Heart left ventricle (tissue), 16 donors: Measurements from ENCODE around the gene KLHL26. TPM values are rescaled to one million over a fixed set of nuclear protein-coding genes. Genes with fewer than 3 reads are reported as not detected.
"Not testable (repeated sequence)": the region's sequence is repeated elsewhere in the genome, so short reads cannot be mapped to it uniquely, and the experiment has no call there.

ENCODE experiments used
- ATAC-seq, 4 donors: fragments of 200-7000 bp; cut with Tn5 transposase; one replicate each; pipeline ENCODE4 v1.9.1; 2020 to 2022; ENCODE audit warnings: moderate library complexity in 4 of 4, mild to moderate bottlenecking in 3 of 4, moderate number of reproducible peaks in 1 of 4
- DNase-seq, 5 donors: peaks; one replicate each; pipeline ENCODE4 v3.0.0-alpha.2; 2020
- H3K27ac ChIP-seq, 12 donors: fragments of 200-600 bp; sonication (generic) in 4 of 12; one replicate each; pipeline versions ENCODE4 v1.5.0 to v1.8.0; 2016 to 2022; ENCODE audit warnings: mild to moderate bottlenecking in 2 of 12
- H3K27me3 ChIP-seq, 9 donors: fragments of 200-600 bp; sonication (generic) in 2 of 9; one replicate each; pipeline versions ENCODE4 v1.5.1 to v1.8.0; 2016 to 2022; ENCODE audit warnings: mild to moderate bottlenecking in 3 of 9
- H3K36me3 ChIP-seq, 9 donors: fragments of 200-600 bp; sonication (generic) in 2 of 9; one replicate each; pipeline versions ENCODE4 v1.5.0 to v1.8.0; 2018 to 2022; ENCODE audit warnings: mild to moderate bottlenecking in 2 of 9
- H3K4me1 ChIP-seq, 12 donors: fragments of 200-600 bp; sonication (generic) in 4 of 12; one replicate each; pipeline versions ENCODE4 v1.5.0 to v1.8.0; 2016 to 2022; ENCODE audit warnings: mild to moderate bottlenecking in 3 of 12
- H3K4me3 ChIP-seq, 12 donors: fragments of 200-600 bp; sonication (generic) in 4 of 12; one replicate each; pipeline versions ENCODE4 v1.5.0 to v1.8.0; 2017 to 2022; ENCODE audit warnings: mild to moderate bottlenecking in 9 of 12, moderate library complexity in 4 of 12
- H3K9me3 ChIP-seq, 12 donors: fragments of 200-600 bp; sonication (generic) in 4 of 12; one replicate each; pipeline versions ENCODE4 v1.5.0 to v1.8.0; 2016 to 2022; ENCODE audit warnings: mild to moderate bottlenecking in 1 of 12
- CTCF ChIP-seq, 12 donors: fragments of 200-600 bp; sonication (generic) in 4 of 12; IDR thresholded peaks; one replicate each; pipeline versions ENCODE4 v1.5.0 to v1.8.0; 2018 to 2022; ENCODE audit warnings: antibody characterized with exemption in 12 of 12, mild to moderate bottlenecking in 5 of 12
- POLR2A ChIP-seq, 2 donors: fragments of 450-650 bp; IDR thresholded peaks; one replicate each; pipeline ENCODE4 v1.6.1; 2017; ENCODE audit warnings: antibody characterized with exemption in 2 of 2, mild to moderate bottlenecking in 2 of 2, moderate library complexity in 2 of 2
- WGBS, 4 donors: extraction: QIAGEN DNeasy Blood & Tissue Kit in 2 of 4; methylation state at CpG; one replicate each; pipeline versions ENCODE4 v1.1.5 to v1.1.7; 2013 to 2018; 5-methylcytosine and 5-hydroxymethylcytosine counted together
- intact Hi-C, 10 donors: fragments of 100-400 bp; cut with DNase I; formaldehyde crosslinking; loops; one replicate each; pipeline versions ENCODE4 v1.11.1 to v1.14.2; 2022
- polyA plus RNA-seq, 2 donors: library from polyadenylated mRNA; stranded (reverse); fragments of 200-250 nt; gene quantifications; one replicate each; pipeline ENCODE4 v1.2.3, GENCODE V29; 2013
- total RNA-seq, 9 donors: library from RNA; depleted of rRNA in 2 of 9; stranded (reverse); fragments of >200 nt in 2 of 9; fragmentation: NEBNext Ultra II Directional in 3 of 9; extraction: Animal tissue kit (Norgen Biotek cat#: 25700) in 3 of 9; gene quantifications; one replicate each; pipeline versions ENCODE4 v1.1.0 to v1.2.4, GENCODE V29; 2016 to 2023
- donor health status: ischemic (EF 13 %, LVEDD 7.1; RV severe dilation, severe dysfunction).
- donor health status: healthy with polysubstance abuse.
- donor health status: DM: no; HTN: yes; CAD: no.
- donor health status: DM: no; HTN: no; CAD: no.
- donor health status: ischemic (EF 25% LVEDD 6.9; RV normal size, moderate dysfunction).
- donor health status: ischemic (EF 25% LVEDD 5.7; RV mildly dilated, moderate dysfunction).
- donor health status: healthy.
- donor health status: DM: yes; HTN: yes; CAD: no.
- donor health status: ischemic (EF 35%, LVEDD 5.7; RV mildly dilated, moderate dysfunction).
- donor health status: nonischemic (EF 11% LVEDD 7.7; RV severe dilation, severe dysfunction).
- donor health status: DM: yes; HTN: yes; CAD: no.
- donor health status: PGD.
- donor health status: ischemic (EF 29% LVEDD 5.4; RV normal size, mild dysfunction).
- donor health status: nonischemic (EF 23%, LVEDD 6.1; RV moderate dilation, normal function).

Gene KLHL26
- total and polyA plus RNA-seq, 11 donors = 2.8 to 11.4 (median 5.8) TPM

GRCh38 chr19:18597809-18598660 lies 38.8 kb upstream of the KLHL26 start:
- TF ChIP-seq POLR2A (IDR thresholded peaks at IDR 0.05) (no peak), CTCF (IDR thresholded peaks at IDR 0.05) (no peak)
- DNase-seq (no peak), ATAC-seq (no peak)
- no peaks in the 10 kb centered on the region for H3K36me3 ChIP-seq
- H3K4me3 ChIP-seq = no peak overlapping the region
- intact Hi-C loops = loop anchor here in 5 of 10 donors (5.0 to 10.0 kb wide), 4 partner anchors 57 to 249 kb away; no protein-coding TSS in a partner anchor
- H3K4me1 ChIP-seq = peaks cover 4 to 27% (median 16%) of the 10 kb centered on the region in 12 donors
- H3K9me3 ChIP-seq = no peaks in the 10 kb centered on the region
- peaks cover 0 to 63% (median 33%) of the 10 kb centered on the region in 9 donors for H3K27me3 ChIP-seq
- no peak overlapping the region for H3K27ac ChIP-seq
- WGBS, 4 donors = 43 to 60% (median 47%) methylated on average over 20 to 25 of the region's 25 CpGs

GRCh38 chr19:18599485-18599884 lies 37.3 kb upstream of the KLHL26 start:
- H3K4me1 ChIP-seq = peaks cover 4 to 30% (median 17%) of the 10 kb centered on the region in 12 donors
- H3K4me3 ChIP-seq = no peak overlapping the region
- peaks cover 8 to 78% (median 47%) of the 10 kb centered on the region in 9 donors for H3K27me3 ChIP-seq
- intact Hi-C loops = loop anchor here in 5 of 10 donors (5.0 to 10.0 kb wide), 4 partner anchors 55 to 248 kb away; no protein-coding TSS in a partner anchor
- no peaks in the 10 kb centered on the region for H3K36me3 ChIP-seq
- no peak for ATAC-seq
- no peaks in the 10 kb centered on the region for H3K9me3 ChIP-seq
- no peak overlapping the region for H3K27ac ChIP-seq
- no peak for TF ChIP-seq CTCF (IDR thresholded peaks at IDR 0.05)
- TF ChIP-seq POLR2A (IDR thresholded peaks at IDR 0.05) = no peak
- DNase-seq = no peak
- 84 to 89% (median 87%) methylated on average over 18 to 20 of the region's 20 CpGs for WGBS, 4 donors

GRCh38 chr19:18600692-18601397 lies 36.0 kb upstream of the KLHL26 start:
- H3K4me3 ChIP-seq, intact Hi-C loops, H3K27ac ChIP-seq, DNase-seq, ATAC-seq, H3K9me3 ChIP-seq, H3K36me3 ChIP-seq: not testable (repeated sequence)
- WGBS, 4 donors = 92 to 96% (median 94%) methylated on average over 15 of the region's 15 CpGs
- Histone ChIP-seq H3K27me3 (peaks cover 13 to 90% (median 60%) of the 10 kb centered on the region in 9 donors), H3K4me1 (peaks cover 0 to 29% (median 7%) of the 10 kb centered on the region in 12 donors)

GRCh38 chr19:18601875-18602274 lies 35.0 kb upstream of the KLHL26 start:
- H3K27me3 ChIP-seq = peaks cover 19 to 88% (median 64%) of the 10 kb centered on the region in 9 donors

More at GRCh38 chr19:18601875-18602274, 35.0 kb upstream of the KLHL26 start:
- Histone ChIP-seq H3K4me3 (no peak overlapping the region), H3K4me1 (peaks cover 0 to 32% (median 7%) of the 10 kb centered on the region in 12 donors), H3K27ac (no peak overlapping the region), H3K36me3 (no peaks in the 10 kb centered on the region), H3K9me3 (no peaks in the 10 kb centered on the region)
- intact Hi-C loops = no loop called here
- DNase-seq (no peak), ATAC-seq (no peak)
- WGBS, 4 donors = 77 to 86% (median 82%) methylated on average over 4 of the region's 4 CpGs
- no peak for TF ChIP-seq POLR2A (IDR thresholded peaks at IDR 0.05)
- TF ChIP-seq CTCF (IDR thresholded peaks at IDR 0.05) = no peak
